Retina (tissue), 1 donor: ENCODE data around the gene NOTO.

Experiments
- DNase-seq: peaks from one replicate; pipeline ENCODE4 v3.0.0-alpha.2; 2016

NOTO gene

DNA sequence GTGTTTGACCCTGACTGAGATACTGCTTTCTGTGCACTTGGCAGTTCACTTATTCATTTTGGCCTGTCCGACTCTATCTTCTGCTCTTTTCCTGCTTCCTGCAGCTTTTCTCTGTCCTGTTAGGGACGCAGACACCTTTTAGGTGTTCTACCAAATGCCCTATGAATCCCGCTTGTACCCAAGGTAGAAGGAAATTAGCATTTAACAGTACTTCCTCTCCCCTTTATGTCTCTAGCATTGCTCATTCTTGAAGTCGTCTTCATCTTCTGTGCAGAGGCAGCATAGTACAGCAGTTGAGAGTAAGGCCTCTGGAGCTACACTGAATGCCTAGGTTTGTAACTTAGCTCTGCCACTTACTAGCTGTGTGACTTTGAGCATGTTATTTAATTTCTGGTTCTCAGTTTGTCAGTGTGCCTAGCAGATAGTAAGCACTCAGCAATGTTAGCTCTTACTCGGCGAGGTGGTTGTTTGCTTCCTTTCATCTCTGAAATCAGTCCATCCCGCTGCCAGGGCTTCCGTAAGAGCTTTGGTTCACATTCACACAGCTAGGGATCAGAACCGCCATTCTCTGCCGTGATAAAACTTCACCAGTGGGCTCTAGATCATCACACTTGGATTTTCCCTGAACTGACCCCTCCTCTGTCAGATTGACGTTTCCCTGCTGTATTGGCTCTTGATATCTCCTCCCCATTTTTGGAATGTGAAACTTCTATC lies 33.1 kb downstream of the NOTO start:
- no peak for DNase-seq

DNA sequence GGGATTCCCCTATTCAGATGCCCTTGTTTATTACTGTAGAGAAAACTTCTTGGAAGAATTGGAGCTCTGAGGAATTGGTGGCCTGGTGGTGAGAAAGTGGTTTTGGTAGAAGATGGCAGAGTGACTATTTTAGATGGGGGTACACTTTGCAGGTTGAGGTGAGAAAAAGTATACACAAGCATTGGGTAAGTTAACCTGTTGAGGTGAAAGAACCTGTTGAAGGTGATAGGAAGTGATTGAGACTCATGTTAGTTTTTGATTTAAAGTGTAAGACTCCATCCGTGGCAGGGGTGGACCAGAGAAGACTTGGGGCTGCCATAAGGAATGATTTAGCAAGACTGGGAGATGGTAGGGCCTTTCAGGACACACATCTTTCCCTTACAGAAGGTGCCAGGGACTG lies 34.8 kb downstream of the NOTO start:
- no peak for DNase-seq

DNA sequence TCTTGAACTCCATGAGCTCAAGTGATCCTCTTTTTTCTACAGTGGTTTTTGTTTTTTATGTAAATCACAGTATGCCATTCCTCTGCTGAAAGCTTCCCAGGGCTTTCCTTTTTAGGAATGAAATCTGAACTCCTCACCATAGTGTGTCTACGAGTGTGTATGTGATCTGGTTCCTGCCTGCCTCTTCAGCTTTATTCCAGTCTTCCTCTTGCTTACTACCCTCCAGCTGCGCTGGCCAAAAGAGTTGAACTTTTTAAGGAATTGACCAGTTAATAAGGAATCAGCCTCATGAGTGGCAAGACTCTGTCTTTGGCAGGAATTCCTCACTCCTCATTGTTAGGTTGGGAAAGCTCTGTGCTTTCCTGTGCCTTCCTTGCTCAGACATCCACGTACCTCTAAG lies 35.8 kb downstream of the NOTO start:
- no peak for DNase-seq

DNA sequence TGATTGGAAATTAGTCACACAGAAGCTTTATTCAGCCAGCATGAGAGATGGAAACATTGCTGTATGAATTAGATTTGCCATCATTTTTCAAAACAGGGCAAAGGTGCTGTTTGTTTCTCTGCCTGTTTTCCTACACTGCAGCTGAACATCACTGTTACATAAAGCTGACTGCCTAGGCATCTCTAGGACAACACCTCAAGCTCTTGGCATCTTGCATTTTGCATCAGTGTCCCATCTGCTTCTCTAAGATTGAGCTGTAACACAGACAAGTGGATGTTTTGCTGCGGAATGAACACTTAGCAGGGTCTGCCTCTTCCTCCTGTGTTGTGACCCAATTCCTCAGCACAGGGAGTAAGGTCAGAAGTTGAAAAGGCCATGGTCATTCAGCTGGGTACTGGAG lies 36.6 kb downstream of the NOTO start:
- DNase-seq, result no peak

DNA sequence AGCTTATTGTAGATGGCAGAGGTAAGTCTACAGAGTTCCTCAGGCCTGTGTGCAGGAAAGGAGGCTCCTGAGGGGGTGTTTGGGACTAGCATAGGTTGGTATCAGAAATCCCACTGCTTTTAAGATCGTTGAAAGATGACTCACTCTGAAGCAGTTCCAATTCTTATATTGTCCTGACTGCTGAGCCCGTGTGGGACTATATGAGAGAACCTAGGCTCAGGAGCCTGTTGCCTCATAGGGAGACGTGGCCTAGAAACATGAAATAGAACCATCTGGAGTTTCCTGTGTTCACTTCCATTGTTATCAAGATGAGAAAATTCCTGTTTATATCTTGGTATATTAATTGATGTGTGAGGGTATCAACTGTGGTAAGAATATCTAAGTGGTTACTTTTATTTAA lies 37.4 kb downstream of the NOTO start:
- DNase-seq, result no peak

DNA sequence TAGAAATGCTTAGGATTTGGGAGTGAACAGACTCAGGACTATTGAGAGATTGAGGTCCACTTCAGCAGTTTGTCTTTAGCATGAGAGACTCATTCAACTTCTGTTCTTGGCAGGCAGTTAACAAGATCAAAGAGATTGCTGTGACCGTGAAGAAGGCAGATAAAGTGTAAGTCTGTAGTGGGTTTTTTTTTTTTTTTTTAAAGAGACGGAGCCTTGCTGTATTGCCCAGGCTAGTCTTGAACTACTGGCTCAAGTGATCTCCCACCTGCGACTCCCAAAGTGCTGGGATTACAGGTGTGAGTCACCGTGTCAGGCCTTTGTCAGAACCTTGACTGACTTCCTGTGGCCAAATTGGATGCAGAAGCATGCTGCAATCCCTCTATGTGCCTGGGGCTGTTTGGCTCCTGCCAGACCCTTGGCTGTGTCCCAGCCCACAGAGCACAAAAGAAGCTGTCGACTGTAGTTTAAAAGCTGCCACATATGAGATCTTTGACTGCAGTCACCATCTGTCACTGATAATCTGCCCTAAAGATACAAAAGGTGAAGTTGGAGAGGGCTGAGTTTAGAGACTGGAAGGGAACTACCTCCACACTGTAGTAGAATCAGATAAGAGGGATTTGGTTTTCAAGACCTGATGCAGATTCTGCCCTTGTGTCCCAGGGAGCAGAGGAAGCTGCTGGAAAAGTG lies 41.7 kb downstream of the NOTO start:
- DNase-seq, result no peak

DNA sequence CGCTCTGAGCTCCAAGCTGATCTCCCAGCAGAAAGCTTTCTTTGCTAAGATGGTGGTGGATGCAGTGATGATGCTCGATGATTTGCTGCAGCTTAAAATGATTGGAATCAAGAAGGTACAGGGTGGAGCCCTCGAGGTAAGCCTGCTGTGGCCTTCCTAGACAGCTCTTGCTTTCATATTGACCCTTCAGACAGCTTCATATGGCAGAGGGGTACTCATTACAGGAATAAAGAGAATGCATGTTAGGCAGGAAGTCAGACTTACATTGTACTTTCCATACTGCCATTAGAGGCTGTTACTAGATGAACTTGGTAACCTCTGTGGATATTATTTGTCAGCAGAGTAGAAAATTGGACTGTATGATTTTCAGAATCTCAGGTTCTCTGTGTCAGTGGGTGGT lies 42.2 kb downstream of the NOTO start:
- no peak for DNase-seq

DNA sequence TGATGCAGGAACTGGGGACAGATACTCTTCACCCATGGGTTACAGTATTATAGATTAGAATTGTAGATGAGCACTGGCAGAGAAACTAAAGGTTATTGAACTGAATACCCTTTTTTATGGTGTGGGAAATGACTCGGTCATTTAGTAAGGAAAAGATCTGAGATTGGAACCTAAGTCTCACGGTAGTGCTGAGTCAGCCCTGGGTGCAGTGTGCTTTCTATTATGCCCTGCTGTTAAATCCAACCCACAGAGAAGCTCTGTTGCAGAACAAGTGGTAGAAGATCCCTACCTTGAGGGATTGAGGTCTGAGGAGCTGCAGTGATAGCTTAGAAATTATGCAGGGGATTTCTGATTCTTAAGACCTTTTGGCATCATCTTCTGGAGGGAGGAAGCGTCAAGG lies 44.5 kb downstream of the NOTO start:
- no peak for DNase-seq

DNA sequence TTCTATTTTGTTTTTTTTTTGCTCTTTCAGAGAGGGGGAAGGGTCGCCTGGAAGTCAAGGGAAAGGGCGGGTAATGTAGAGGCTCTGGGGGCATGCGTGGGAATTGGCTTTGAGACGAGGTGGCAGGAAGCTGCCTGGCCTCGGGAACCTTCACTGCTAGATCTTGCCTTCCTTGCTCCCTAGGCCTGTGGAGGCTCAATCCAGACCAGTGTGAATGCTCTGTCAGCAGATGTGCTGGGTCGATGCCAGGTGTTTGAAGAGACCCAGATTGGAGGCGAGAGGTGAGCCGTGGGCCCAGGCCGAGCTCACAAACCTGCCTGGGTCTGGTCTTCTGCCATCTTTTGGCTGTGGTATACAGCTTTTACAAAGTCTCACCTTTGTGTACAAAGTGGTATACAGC lies 47.3 kb downstream of the NOTO start:
- no peak for DNase-seq

DNA sequence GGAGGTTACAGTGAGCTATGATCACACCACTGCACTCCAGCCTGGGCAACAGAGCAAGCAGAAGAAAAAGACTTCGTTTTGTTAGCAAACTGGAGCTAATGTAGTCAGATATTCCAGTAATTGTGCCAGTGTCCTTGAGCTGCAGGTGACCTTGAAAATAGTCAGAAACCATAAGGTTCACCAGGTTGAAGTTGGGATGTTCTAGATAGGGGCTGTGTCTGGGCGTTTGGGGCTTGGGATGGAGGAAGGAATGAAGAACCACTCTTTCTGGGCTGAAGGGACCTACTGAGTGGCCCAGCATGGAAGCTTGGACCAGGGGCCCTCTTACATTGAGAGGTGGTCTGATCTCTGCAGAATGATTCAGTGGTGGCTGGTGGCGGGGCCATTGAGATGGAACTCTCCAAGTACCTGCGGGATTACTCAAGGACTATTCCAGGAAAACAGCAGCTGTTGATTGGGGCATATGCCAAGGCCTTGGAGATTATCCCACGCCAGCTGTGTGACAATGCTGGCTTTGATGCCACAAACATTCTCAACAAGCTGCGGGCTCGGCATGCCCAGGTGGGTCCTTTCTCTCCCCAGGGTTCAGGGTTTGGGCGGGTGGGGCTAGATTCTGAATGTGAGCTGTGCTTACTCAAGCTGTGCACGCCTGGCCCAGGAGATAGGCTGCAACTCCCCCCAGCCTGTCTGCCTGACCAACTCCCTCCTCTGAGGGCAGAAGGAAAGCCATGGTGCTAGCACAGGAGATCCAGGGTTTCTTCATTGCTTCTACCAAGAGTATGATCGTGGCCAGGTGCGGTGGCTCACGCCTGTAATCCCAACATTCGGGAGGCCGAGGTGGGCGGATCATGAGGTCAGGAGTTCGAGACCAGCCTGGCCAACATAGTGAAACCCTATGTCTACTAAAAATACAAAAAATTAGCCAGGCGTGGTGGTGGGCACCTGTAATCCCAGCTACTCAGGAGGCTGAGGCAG lies 48.8 kb downstream of the NOTO start:
- DNase-seq, result no peak

DNA sequence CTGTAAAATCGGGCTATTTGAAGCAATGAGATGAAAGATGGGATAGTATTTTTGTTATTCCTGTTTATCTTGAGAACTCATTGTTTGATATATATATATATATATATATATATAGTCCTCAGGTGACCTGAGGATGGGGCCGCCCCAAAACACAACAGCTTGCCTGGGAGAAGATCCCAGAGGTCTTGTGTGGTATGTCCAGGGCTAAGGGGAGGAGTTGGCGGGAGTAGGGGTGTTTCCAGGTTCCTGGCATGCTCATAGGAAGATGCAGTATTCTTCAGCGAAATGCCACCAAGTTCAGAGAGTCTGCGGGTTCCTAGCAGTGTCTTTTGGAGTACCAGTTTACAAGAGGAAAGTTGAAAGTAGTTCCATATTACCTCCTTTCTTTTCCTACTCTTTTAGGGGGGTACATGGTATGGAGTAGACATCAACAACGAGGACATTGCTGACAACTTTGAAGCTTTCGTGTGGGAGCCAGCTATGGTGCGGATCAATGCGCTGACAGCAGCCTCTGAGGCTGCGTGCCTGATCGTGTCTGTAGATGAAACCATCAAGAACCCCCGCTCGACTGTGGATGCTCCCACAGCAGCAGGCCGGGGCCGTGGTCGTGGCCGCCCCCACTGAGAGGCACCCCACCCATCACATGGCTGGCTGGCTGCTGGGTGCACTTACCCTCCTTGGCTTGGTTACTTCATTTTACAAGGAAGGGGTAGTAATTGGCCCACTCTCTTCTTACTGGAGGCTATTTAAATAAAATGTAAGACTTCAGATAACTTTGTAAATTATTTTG lies 50.1 kb downstream of the NOTO start:
- DNase-seq, result no peak

DNA sequence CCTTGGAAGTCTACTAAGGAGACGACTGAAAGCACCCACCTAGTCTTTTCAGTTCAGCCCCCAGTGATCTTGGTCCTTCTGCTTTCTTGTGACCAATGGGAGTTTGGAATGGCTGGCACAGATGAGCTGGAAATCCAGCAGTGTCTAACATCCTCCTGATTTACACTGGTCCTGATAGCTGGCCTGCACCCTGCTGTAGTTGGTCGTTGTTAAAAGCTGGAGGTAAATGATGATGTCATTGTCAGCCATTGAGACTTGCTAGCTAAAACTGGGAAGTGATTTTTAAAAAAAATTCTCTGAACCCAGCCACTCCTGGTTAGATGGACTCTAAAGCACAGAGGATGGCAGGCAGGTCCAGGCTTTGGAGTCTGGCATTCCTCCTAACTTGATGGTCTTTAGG lies 51.0 kb downstream of the NOTO start:
- no peak for DNase-seq

DNA sequence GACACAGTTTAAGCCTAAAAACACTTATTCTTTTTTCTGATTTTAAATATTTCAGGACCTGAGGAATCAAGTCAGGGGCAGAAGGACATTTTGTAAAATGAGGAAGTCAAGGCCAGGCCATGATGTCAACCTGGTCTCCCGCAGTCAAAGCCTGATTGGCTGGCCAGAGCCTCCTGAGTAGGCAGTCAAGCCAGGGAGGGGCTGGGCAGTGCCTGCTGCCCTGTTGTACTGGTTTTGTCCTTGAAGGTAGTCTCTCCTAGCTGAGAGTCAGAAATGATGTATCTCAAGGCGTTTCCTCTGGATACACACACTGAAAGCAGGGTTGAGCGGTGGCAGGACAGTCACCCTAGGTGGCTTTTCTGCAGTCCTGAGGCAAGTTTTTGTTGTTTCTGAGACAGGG lies 51.5 kb downstream of the NOTO start:
- DNase-seq, result no peak

DNA sequence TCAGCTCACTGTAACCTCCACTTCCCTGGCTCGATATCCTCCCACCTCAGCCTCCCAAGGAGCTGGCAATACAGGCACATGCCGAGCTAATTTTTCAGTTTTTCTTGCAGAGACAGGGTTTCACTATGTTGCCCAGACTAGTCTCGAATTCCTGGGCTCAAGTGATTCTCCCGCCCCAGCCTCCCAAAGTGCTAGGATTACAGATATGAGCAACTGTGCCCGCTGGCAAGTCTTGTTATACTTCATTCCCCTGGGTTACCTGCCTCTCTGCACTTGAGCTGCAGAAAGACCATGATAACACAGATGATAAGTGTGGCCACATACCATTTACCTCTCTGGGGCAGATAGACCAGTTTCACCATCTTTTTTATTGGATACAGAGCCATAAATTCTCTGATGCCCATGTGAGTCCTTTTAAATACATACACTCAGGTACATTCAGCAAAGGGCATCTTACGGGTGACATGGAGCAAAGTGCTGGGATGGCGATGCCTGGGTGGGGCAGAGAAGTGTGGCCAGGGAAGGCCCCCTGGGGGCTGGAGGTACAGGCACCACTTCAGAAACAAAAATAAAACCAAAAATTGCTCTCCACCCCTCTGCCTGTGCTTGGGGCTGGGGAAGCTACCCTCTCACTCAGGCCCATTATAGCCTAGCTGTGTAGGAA lies 52.1 kb downstream of the NOTO start:
- no peak for DNase-seq

DNA sequence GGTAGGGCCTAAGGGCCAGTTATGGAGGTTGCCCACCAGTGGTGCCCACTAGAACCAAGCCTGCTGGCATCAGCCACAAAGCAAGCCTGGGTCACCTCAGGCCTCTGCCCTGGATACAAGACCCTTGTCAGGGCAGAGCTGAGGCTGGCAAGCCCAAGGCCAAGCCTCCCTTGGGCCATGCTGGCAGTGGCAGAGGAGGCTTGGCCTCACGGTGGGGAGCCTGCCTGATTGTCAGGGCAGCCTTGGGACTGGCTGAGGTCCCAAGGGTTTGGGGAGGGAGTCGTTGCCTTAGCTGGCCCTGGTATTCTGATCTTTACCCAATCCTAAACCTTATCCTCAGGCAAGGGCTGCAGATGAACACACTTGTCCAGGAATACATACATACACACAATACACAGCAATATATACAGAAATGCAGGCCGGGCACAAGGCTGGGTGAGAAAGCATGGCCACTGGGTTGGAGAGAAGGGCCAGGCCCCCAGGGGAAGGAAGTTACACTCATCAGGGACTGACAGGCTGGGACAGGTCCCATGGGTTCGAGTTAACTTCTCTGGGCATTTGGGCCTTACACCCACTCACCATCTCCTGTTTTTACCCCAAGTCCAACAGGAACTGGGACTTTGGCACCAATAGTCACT lies 52.8 kb downstream of the NOTO start:
- no peak for DNase-seq

DNA sequence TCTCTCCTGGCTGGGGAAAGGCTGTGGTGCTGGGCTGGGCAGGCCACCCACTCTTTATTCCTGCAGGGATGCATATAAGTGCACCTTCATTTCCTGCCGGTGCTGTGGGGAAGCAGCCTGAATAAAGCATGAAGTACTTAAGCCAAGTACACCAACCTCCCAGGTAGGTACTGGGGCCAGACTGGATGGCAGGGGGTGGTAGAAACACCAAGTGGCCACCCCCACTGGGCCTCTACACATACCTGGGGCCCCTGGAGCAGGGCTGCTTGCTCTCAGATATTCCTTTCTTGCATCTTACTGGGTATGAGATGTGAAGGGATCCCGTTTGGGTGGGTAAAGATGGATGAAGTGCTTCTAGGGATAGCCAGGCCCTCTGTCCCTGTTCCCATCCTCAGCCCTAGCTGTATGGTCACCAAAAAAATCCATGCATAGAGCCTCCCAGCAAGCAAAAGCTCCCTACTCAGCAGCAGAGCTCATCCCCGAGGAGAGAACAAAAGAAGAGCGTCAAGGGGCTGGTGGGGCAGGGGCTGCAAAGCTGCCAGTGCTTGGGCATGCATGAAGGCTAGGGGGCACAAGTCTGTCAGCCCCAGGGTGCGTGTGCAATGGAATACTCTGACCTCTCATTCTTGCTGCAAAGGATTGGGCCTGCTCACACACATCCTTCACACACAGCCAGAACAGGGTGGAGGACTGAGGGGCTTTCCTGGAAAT lies 53.7 kb downstream of the NOTO start:
- DNase-seq, result no peak

DNA sequence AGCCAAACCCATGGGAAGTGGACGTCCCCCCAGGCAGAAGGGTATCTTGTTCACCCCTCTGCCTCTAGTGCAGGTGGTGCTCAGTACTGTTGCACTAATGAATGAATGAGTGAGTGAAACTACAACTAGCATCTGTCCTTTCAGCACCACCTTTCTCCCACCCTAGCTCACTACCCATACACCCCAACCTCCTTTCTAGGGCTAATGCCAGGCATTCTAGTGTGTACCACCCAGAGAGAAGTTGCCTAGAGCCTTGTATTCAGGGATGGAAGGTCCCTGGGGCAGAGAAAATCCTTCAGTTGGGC lies 54.2 kb downstream of the NOTO start:
- no peak for DNase-seq

DNA sequence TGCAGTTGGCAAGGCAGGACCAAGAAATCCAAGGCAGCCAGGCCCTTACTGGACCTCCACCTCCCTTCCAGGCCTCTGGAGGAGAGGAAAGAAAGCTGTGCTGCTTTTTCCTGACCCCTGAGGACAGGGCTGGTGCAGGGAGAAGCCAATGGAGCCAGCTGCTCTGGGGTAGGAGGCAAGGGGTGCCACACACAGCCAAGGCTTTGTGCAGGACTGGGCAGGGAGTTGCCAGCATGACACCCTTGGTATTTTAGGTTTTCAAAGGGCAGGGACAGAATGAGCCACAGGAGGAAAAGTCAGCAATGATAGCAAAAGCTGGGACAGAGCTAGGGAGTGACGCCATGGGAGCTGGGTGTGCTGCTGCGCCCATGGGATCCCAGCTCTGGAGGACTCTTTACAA lies 54.6 kb downstream of the NOTO start:
- DNase-seq, result no peak

DNA sequence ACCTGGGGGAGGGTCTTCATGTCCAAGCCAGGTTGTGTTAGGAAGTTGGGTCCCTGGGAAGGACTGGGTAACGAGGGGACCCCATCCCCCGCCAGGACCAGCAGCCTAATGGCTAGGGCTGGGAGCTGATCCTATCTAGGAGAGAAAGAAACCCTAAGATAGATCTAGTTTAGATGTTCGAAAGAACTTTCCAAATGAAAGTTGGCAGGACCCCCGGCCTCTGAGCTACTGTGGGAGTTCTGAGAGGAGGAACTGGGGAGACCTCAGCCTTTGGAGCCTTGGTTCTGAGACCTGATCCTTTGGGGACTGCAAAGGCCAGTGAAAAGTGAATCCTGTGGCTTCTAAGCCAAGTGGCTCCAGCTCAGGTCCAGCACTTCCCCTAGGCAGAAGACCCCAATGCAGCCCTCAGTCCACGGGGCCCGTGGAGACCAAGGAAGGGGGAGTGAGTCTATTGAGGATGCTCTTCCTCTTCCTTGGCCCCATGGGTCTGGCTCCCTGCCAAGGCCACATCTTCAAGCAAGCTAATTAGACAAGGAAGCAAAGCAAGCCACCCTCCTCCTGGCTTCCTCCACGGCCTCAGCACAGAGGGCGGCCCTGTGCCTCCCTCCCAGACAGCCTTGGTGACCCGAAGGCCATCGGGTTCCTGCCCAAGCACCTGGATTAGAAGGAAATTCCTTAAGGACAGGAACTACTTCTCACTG lies 55.2 kb downstream of the NOTO start:
- DNase-seq, result no peak

DNA sequence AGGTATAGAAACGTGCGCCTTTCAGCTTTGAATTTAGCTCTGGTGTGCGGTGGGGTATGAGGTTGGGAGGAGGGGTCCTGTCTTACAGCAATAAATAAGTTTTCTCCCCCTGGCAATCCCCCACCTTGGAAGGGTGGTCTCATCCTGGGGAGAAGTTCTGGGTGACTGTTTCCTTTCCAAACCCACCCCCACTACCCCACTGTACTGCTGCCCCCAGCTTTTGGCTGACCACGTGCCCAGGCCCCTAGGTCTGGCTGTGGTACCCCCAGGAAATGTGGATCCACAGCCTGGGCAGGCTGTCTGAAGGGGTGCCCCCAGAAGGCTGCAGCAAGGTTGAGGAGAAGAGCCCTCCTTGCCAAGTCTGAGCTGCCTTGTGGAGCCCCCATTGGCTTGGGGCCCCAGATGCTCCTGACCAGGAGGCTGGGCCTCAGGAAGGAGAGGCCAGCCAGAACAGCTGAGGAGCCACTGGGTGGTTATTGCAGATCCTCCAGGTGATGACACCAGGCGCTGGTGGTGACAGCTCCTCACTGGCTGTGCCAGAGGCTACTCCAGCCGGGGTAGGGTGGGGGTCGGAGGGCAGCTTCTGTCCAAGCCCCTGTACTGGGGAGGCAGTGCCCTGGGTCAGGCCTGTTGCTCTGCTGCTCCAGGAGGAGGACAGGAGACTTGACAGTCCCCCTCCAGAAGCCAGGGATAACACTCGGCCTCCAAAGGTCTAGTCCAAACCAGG lies 56.0 kb downstream of the NOTO start:
- no peak for DNase-seq
